Measurements from ENCODE around the gene SEMA6A.

DNA sequence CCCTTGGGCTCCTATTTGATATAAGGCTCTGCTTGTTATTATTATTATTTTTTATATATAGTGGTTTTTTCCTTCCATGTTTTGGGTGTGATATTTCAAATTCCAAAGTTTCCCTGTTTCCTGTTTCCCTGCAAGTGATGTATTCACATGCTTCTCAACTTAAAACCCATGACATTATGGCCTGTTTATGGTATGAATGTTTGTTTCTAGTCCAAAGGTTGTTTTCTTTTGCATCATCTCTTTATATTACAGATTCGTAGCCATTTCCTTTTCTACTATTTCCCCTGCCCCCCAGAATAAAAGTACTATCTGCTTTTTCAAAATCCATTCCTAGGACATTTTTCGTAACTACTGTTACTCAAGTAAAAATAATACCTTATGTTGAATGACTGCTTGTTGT lies 7.5 kb downstream of the SEMA6A start:
- TF ChIP-seq, protein P1, sequence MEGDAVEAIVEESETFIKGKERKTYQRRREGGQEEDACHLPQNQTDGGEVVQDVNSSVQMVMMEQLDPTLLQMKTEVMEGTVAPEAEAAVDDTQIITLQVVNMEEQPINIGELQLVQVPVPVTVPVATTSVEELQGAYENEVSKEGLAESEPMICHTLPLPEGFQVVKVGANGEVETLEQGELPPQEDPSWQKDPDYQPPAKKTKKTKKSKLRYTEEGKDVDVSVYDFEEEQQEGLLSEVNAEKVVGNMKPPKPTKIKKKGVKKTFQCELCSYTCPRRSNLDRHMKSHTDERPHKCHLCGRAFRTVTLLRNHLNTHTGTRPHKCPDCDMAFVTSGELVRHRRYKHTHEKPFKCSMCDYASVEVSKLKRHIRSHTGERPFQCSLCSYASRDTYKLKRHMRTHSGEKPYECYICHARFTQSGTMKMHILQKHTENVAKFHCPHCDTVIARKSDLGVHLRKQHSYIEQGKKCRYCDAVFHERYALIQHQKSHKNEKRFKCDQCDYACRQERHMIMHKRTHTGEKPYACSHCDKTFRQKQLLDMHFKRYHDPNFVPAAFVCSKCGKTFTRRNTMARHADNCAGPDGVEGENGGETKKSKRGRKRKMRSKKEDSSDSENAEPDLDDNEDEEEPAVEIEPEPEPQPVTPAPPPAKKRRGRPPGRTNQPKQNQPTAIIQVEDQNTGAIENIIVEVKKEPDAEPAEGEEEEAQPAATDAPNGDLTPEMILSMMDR (IDR thresholded peaks at IDR 0.05; ENCODE audit: low read depth, low read length, missing input control) = no peak
- TF ChIP-seq, protein P2, sequence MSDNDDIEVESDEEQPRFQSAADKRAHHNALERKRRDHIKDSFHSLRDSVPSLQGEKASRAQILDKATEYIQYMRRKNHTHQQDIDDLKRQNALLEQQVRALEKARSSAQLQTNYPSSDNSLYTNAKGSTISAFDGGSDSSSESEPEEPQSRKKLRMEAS (IDR thresholded peaks at IDR 0.05) = no peak
- TF ChIP-seq JUND (IDR thresholded peaks at IDR 0.05) (no peak), TAF1 (conservative IDR thresholded peaks at IDR 0.05) (no peak), RAD21 (IDR thresholded peaks at IDR 0.05) (no peak), RXRA (IDR thresholded peaks at IDR 0.05) (no peak), GABPA (IDR thresholded peaks at IDR 0.05 in 1 of 2, conservative IDR thresholded peaks at IDR 0.05 in 1 of 2) (no peak), YY1 (IDR thresholded peaks at IDR 0.05) (no peak), SP1 (IDR thresholded peaks at IDR 0.05) (no peak)
- TF ChIP-seq, protein P3, sequence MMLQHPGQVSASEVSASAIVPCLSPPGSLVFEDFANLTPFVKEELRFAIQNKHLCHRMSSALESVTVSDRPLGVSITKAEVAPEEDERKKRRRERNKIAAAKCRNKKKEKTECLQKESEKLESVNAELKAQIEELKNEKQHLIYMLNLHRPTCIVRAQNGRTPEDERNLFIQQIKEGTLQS (IDR thresholded peaks at IDR 0.05) = no peak
- TF ChIP-seq, protein P4, sequence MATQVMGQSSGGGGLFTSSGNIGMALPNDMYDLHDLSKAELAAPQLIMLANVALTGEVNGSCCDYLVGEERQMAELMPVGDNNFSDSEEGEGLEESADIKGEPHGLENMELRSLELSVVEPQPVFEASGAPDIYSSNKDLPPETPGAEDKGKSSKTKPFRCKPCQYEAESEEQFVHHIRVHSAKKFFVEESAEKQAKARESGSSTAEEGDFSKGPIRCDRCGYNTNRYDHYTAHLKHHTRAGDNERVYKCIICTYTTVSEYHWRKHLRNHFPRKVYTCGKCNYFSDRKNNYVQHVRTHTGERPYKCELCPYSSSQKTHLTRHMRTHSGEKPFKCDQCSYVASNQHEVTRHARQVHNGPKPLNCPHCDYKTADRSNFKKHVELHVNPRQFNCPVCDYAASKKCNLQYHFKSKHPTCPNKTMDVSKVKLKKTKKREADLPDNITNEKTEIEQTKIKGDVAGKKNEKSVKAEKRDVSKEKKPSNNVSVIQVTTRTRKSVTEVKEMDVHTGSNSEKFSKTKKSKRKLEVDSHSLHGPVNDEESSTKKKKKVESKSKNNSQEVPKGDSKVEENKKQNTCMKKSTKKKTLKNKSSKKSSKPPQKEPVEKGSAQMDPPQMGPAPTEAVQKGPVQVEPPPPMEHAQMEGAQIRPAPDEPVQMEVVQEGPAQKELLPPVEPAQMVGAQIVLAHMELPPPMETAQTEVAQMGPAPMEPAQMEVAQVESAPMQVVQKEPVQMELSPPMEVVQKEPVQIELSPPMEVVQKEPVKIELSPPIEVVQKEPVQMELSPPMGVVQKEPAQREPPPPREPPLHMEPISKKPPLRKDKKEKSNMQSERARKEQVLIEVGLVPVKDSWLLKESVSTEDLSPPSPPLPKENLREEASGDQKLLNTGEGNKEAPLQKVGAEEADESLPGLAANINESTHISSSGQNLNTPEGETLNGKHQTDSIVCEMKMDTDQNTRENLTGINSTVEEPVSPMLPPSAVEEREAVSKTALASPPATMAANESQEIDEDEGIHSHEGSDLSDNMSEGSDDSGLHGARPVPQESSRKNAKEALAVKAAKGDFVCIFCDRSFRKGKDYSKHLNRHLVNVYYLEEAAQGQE (IDR thresholded peaks at IDR 0.05) = no peak

Data from liver (tissue), 3 donors.